22Rv1 (cell line): ENCODE data around the gene TRAF7.

Source experiments
- ZFX ChIP-seq: fragments of 450-650 bp; IDR thresholded peaks from 2 replicates; pipeline ENCODE4 v1.6.1; 2017; ENCODE audit warnings: antibody characterized with exemption, borderline replicate concordance
- TF ChIP-seq, protein P1 (sequence below): fragments of 450-650 bp; IDR thresholded peaks from 2 replicates; pipeline ENCODE4 v1.5.1; 2017; ENCODE audit warnings: mild to moderate bottlenecking

DNA sequence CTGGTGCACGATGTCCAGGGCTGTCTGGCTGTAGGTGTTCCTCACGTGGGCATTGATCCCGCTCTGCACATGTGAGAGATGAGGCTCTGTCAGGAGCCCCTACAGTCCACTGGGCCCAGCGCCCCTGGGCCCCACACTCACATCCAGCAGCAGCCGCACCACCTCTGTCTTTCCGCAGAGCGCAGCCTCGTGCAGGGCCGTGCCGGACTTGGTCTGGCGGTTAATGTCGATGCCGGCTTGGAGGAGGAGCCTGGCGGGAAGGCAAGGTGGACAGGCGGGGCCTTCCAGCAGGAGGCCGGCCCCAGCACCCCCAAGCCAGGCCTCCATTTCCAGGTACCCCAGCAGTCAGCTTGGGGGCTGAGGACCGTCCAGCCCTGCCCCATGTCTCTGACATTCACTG, 31.6 kb downstream of the TRAF7 start:
- TF ChIP-seq, protein P1, sequence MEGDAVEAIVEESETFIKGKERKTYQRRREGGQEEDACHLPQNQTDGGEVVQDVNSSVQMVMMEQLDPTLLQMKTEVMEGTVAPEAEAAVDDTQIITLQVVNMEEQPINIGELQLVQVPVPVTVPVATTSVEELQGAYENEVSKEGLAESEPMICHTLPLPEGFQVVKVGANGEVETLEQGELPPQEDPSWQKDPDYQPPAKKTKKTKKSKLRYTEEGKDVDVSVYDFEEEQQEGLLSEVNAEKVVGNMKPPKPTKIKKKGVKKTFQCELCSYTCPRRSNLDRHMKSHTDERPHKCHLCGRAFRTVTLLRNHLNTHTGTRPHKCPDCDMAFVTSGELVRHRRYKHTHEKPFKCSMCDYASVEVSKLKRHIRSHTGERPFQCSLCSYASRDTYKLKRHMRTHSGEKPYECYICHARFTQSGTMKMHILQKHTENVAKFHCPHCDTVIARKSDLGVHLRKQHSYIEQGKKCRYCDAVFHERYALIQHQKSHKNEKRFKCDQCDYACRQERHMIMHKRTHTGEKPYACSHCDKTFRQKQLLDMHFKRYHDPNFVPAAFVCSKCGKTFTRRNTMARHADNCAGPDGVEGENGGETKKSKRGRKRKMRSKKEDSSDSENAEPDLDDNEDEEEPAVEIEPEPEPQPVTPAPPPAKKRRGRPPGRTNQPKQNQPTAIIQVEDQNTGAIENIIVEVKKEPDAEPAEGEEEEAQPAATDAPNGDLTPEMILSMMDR: no peak
- TF ChIP-seq ZFX: no peak
